Islet precursor cell (in vitro differentiated cells): ENCODE measurements around the gene CSNK1G1.

Source experiments
- DNase-seq: peaks from one replicate; pipeline ENCODE4 v3.0.0-alpha.2; 2018

The CSNK1G1 gene

GRCh38 chr15:64185146-64185911, 170.6 kb downstream of the CSNK1G1 start:
- no peak for DNase-seq

GRCh38 chr15:64182859-64183370, 173.1 kb downstream of the CSNK1G1 start:
- no peak for DNase-seq

GRCh38 chr15:64180235-64180824, 175.6 kb downstream of the CSNK1G1 start:
- DNase-seq = peak; percentile 74

- DNase-seq = no peak
Measured at GRCh38 chr15:64166102-64166890, 189.7 kb downstream of the CSNK1G1 start.

- DNase-seq = no peak
Measured at GRCh38 chr15:64164436-64164835, 191.5 kb downstream of the CSNK1G1 start.

GRCh38 chr15:64163659-64164362, 192.2 kb downstream of the CSNK1G1 start:
- no peak for DNase-seq

GRCh38 chr15:64162869-64163658, 192.9 kb downstream of the CSNK1G1 start, which contains the start of gene PPIB:
Gene PPIB (minus strand): TSS chr15:64163022. CDS start chr15:64162986, 36 bp downstream.
- DNase-seq = peak; percentile 99

GRCh38 chr15:64162478-64162868, 193.5 kb downstream of the CSNK1G1 start:
- no peak for DNase-seq

GRCh38 chr15:64161688-64162477, 194.1 kb downstream of the CSNK1G1 start:
- DNase-seq = no peak

GRCh38 chr15:64158363-64159134, 197.4 kb downstream of the CSNK1G1 start:
- DNase-seq = no peak

GRCh38 chr15:64157599-64158125, 198.3 kb downstream of the CSNK1G1 start:
- DNase-seq = no peak

- no peak for DNase-seq
Measured at GRCh38 chr15:64156652-64157331, 199.2 kb downstream of the CSNK1G1 start.

- no peak for DNase-seq
Measured at GRCh38 chr15:64155802-64156651, 199.9 kb downstream of the CSNK1G1 start.

- peak; percentile 97 for DNase-seq
Measured at GRCh38 chr15:64153480-64154367, 202.2 kb downstream of the CSNK1G1 start.

- no peak for DNase-seq
Measured at GRCh38 chr15:64152507-64153387, 203.2 kb downstream of the CSNK1G1 start.
